HG02763 (cell line): ENCODE data around the gene APBA2.

Experiments
- ATAC-seq: cut with Tn5 transposase; IDR thresholded peaks from one replicate; pipeline ENCODE4 v1.9.1; 2021; ENCODE audit warnings: mild to moderate bottlenecking, moderate library complexity; ENCODE audit not compliant: unreplicated experiment

Gene APBA2

GRCh38 chr15:28933710-28934445, 48.1 kb downstream of the APBA2 start:
- ATAC-seq = no peak

GRCh38 chr15:28934645-28935044, 48.9 kb downstream of the APBA2 start:
- ATAC-seq = no peak

GRCh38 chr15:28935316-28935715, 49.5 kb downstream of the APBA2 start:
- no peak for ATAC-seq

- no peak for ATAC-seq
These were observed 50.3 kb downstream of the APBA2 start for GRCh38 chr15:28936081-28936480.

DNA sequence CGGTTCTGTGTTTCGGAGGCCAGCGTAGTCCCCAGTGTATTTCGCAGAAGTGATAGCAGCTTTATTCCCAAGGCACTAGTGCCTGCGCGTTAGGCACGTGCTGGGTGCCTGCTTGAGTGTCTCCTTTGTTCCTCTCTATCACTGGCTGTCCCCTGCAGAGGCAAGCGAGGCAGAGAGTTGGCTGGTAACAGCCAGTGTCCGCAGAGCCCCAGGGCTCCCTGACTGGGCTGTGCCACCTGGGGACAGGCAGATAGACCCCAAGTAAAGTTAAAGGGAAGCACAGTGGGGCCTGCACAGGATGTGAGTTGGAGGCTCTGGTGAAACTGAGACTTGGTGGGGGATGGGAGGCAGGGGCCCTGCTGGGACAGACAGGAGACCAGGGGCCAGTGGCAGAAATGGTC, 50.7 kb downstream of the APBA2 start:
- ATAC-seq = no peak

DNA sequence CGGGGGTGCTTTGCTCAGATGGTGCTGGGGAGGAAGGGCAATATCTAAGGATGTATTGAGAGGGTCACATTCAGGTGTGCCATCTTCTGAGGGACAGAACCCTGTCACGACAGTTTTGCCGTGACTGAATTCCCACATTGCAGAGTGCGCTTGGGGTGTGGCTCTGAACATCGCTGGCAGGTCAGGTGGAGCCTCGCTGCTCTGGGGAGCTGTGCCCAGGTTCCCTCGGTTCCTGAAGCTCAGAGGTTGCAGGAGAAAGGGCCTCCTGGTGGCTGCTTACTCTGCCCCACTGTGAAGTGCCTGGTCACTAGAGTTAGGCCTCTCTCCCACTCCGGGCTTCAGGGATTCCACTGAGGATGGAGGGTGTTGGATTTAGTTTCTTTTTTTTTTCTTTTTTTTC, 51.5 kb downstream of the APBA2 start:
- ATAC-seq = no peak

GRCh38 chr15:28942046-28942445, 56.3 kb downstream of the APBA2 start:
- ATAC-seq = no peak

DNA sequence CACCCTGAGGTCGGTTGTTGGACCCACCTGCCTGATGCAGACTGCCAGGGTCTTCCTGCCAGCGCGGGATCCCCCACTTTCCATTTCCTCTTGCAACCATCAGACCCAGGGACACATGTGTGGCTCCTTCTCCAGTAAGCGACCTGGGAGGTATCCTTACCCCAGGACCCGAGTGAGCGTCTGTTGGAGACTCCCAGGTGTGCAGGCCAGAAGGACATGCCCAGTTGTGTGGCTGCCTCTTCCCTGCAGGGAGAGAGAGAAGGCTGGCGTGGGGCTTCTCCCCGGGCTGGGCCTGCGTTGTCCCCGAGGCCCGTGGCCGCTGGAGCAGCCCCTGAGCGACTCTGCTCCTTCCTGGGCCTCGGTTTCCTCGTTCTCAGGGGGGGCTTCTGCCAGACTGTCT, 56.8 kb downstream of the APBA2 start:
- ATAC-seq = no peak

- no peak for ATAC-seq
These were observed 57.4 kb downstream of the APBA2 start for GRCh38 chr15:28943146-28943545.

GRCh38 chr15:28943611-28944230, 57.9 kb downstream of the APBA2 start:
- no peak for ATAC-seq

DNA sequence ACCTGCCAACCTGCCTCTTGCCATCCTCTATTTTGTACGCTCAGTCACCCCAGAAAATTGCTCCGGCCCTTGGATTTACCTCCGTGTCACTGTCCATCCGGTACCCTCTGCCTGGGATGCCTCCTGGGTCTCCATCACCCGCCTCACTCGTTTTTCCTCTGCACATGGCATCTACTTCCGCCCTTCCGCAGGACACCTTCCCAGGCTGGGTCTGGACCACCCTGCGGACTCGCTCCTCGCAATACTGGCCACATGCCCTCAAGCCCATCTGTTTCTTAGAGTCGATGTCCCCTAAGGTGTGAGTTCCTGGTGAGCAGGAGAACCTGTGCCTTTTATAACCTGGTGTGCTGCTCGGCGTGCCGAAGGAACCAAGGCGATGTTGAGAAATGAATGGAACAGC, 58.5 kb downstream of the APBA2 start:
- no peak for ATAC-seq

- no peak for ATAC-seq
These were observed 59.0 kb downstream of the APBA2 start for GRCh38 chr15:28944696-28945300.

DNA sequence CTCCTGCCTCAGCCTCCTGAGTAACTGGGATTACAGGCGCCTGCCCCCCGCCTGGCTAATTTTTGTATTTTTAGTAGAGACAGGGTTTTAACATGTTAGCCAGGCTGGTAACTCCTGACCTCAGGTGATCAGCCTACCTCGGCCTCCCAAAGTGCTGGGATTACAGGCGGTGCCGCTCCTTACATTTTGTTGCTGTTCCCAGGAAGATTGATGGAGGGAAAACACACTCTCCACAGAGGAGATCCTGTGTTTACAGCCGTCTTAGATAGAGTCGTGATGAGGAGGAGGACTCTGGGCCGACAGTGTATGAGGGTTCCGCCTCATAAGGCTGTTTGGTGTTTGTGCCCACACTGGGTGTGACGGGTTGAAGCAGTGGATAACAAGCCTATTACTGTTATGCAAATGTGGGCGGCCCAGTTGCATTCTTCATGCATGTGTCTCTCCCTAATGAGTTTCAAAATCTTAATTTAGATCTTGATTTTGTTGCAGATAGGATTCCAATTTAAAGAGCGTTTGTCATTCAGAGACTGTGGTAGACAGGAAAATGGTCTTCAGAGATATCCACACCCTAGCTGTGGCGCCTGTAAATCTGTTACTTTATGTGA, 60.0 kb downstream of the APBA2 start:
- no peak for ATAC-seq

DNA sequence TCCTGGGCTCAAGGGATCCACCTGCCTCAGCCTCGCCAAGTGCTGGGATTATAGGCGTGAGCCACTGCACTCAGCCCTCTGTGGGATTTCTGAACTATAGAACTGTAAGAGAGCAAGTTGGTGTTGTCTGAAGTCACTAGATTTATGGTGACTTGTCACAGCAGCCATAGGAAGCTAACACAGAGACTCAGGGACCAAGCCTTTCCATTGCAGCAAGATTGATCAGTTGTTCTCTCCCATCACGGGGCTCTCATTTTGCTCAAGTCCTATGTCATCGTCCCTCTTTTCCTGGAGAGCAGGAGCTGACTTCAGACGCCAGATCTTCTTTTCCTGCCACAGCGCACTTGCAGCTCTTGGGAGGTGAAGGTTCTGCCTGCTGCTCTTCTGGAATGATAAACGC, 61.0 kb downstream of the APBA2 start:
- ATAC-seq = no peak

GRCh38 chr15:28947221-28947674, 61.5 kb downstream of the APBA2 start:
- ATAC-seq = no peak

DNA sequence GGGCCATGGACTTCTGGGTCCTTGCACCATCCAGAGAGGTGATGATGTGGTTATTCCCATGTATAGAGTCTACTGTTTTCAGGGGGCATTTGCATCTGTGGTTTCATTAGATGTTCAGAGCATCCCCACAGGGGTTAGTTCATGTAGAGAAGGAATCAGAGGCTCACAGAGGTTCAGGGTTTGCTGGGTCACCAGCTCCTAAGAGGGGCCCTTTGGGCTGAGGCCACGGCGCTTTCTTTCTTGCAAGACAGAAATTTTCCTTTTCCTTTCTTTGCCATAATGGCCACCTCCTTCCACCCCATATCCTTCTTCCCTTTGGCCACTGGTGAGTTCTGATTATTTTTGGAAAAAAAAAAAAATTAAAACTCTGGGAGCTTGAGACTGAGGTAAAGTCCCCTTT, 62.3 kb downstream of the APBA2 start:
- no peak for ATAC-seq

- no peak for ATAC-seq
These were observed 65.1 kb downstream of the APBA2 start for GRCh38 chr15:28950916-28951315.

DNA sequence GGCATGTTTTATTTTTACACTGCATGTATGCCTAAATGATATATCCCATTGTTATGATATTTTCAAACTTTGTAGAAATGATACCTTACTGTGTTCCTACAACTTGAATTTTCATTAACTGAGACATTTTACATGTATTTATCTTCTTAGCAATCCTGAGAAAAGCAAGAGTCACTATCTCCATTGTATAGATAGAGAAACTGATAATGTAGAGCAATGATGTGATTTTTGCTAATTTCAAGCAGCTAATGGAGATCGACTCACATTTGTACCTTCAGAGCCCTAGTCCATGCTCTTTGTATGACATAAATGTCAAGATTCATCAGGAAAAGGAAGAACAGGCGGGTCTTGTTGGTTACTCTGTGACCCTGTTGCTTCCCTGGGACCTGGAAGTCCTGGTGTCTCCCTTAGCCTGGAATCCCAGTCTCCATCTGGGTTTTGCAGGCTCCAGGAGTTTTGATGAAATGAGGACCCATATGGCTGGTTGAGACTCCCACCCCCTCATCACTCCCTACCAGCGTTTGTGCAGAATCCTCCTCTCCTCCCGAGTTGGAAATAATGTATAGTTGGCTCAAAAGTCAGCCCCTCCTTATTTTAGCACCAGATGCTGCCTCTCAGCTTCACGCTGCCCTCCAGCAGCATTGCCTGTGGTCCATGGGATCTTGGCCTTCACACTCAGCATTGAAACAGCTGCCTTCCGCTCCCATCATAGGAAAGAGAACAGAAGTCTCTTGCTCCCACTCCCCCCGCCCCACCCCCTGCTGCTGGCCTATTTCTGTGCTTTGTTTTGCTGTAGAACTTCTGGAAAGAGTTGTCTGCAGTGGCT, 67.1 kb downstream of the APBA2 start:
- ATAC-seq = no peak

- no peak for ATAC-seq
These were observed 67.9 kb downstream of the APBA2 start for GRCh38 chr15:28953573-28954195.

DNA sequence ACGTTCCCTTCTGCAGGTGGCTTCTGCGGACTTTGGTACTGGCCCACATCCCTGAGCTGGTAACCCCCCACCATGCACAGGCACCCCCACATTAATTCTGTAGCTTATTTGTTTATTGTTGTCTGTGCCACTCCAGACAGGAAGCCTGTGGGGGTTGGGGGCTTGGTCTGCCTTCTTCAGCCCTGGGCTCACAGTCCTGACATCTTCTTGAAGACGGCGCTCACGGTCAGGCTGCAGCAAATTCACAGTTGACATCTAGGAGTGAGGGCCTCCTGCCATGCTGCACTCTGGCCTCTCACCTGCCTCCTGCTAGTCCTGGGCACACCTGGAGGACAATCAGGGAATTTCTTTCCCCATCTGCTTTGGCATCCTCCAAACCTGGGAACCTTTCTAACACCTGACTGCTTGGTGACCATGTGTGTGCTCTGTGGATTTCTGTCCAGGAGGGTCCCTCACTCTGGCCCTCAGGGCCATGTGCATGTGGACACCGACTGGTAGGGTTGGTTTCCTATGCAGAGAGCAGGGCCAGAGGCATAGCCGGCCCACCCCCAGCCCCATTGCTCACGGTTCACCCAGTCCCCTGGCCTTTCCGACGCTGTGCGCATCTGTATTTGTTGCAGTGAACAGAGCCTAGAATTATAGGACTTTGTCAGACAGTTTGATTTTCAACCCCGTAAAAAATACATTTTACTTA, 68.8 kb downstream of the APBA2 start:
- ATAC-seq = no peak
